Thyroid gland (tissue), 4 donors: Measurements from ENCODE around the gene MRPL18.

Experiments
- CTCF ChIP-seq, 6 experiments: fragments of 200-600 bp in 3 of 6; fragments of 450-650 bp in 3 of 6; sonication (generic) in 3 of 6; IDR thresholded peaks; one replicate each; pipeline ENCODE4 v1.5.1; 2016 to 2019; ENCODE audit warnings: antibody characterized with exemption in 6 of 6, mild to moderate bottlenecking in 2 of 6, inconsistent platforms in 1 of 6, moderate library complexity in 1 of 6
- POLR2A ChIP-seq, 2 donors: fragments of 450-650 bp; IDR thresholded peaks; one replicate each; pipeline ENCODE4 v1.6.1; 2017; ENCODE audit warnings: antibody characterized with exemption in 2 of 2, mild to moderate bottlenecking in 2 of 2, moderate library complexity in 1 of 2

GRCh38 chr6:159772196-159772595 lies 18.1 kb upstream of the MRPL18 start:
- TF ChIP-seq CTCF (IDR thresholded peaks at IDR 0.05) = no peak
- no peak for TF ChIP-seq POLR2A (IDR thresholded peaks at IDR 0.05)
